HG02884 (cell line): ENCODE measurements around the gene CNOT8.
"Not testable (repeated sequence)": the region's sequence is repeated elsewhere in the genome, so short reads cannot be mapped to it uniquely, and the experiment has no call there.

Source experiments
- ATAC-seq: cut with Tn5 transposase; IDR thresholded peaks from one replicate; pipeline ENCODE4 v1.9.1; 2021; ENCODE audit warnings: mild to moderate bottlenecking, moderate library complexity; ENCODE audit not compliant: unreplicated experiment

The CNOT8 gene

GRCh38 chr5:154834053-154834452, 24.4 kb upstream of the CNOT8 start:
- no peak for ATAC-seq

GRCh38 chr5:154835701-154836052, 22.8 kb upstream of the CNOT8 start:
- ATAC-seq, result not testable (repeated sequence)

- ATAC-seq, result no peak
Measured at GRCh38 chr5:154836225-154836624, 22.2 kb upstream of the CNOT8 start.

- no peak for ATAC-seq
Measured at GRCh38 chr5:154837009-154837901, 21.2 kb upstream of the CNOT8 start.

GRCh38 chr5:154840435-154841272, 17.8 kb upstream of the CNOT8 start:
- no peak for ATAC-seq

GRCh38 chr5:154841273-154841661, 17.2 kb upstream of the CNOT8 start:
- no peak for ATAC-seq

GRCh38 chr5:154842689-154843530, 15.5 kb upstream of the CNOT8 start:
- no peak for ATAC-seq

- no peak for ATAC-seq
Measured at GRCh38 chr5:154844809-154845208, 13.6 kb upstream of the CNOT8 start.

GRCh38 chr5:154849264-154849785, 9.1 kb upstream of the CNOT8 start:
- no peak for ATAC-seq

GRCh38 chr5:154849791-154850201, 8.6 kb upstream of the CNOT8 start:
- ATAC-seq, result no peak

GRCh38 chr5:154850255-154851062, 8.0 kb upstream of the CNOT8 start, which contains the start of gene FAXDC2:
TSS of gene FAXDC2 (minus strand) at chr5:154850603. CDS start at chr5:154838178, 12,425 bp downstream.
- ATAC-seq, result peak; percentile 88

- ATAC-seq, result no peak
Measured at GRCh38 chr5:154851351-154851750, 7.1 kb upstream of the CNOT8 start.

GRCh38 chr5:154857530-154858296, 714 bp upstream of the CNOT8 start:
- peak; percentile 54 for ATAC-seq

- ATAC-seq, result no peak
Measured at GRCh38 chr5:154858972-154859871, 795 bp downstream of the CNOT8 start.

- ATAC-seq, result no peak
Measured at GRCh38 chr5:154860123-154860522, 1.7 kb downstream of the CNOT8 start.

GRCh38 chr5:154860765-154861164, 2.3 kb downstream of the CNOT8 start:
- no peak for ATAC-seq

GRCh38 chr5:154861946-154862345, 3.5 kb downstream of the CNOT8 start:
- ATAC-seq, result no peak

GRCh38 chr5:154862766-154863165, 4.3 kb downstream of the CNOT8 start:
- ATAC-seq, result no peak
